ENCODE measurements around the gene TRAK1.

TRAK1 gene

DNA sequence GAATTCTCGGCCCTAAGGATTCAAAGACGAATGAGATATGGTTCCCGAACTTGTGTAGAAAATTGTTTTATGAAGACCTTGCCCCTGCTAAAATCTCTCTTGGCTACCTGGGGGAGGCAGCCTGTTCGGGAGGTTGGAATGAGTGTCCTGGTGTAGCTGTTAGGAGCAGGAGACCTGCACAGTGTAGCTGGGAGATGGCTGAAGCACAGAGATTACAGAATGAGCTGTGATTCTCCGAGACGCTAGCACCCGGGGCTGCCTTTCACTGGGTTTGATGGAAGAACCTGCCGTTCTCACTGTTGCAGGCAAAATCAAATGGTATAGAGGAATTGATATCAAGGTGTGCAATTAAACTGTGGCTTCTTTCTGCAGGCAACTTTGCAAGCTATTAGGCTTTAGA, 68.0 kb downstream of the TRAK1 start:
- no peak for DNase-seq

DNA sequence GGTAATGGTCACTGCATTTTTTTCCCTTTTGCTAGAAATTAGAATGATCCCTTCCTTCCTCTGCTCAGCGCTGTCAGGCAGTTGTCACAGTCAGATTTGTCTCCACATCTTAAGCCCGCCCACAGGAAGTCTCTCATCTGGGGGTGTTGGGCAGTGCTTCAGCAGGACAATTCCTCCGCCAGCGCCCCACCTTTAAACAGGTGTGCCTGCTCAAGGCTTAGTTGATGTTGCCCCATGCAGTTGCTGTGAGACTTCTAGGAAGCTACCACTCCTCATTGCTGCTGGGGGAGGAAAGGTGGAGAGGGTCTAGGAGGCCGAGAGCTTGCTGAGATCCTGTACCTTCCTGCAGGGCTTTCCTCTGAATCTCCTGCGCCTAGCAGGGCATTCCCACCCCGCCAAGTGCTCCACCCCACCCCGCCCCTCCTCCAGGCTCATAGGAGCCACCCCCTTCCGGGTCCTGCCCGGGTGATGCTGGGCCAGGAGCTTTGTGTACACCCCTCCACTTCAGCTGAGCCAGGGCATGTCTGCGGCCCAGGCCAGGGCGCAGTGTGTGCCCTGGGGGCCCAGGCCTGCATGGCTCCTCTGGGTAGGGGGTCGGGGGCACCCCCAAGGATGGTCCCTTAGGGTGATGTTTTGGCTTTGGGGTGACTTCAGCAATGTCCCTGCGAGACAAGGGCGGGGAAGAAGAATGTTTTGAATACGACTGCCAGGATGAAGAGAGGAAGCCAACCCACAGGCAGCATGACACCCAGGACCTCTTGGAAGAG, 68.7 kb downstream of the TRAK1 start:
- DNase-seq, result no peak

DNA sequence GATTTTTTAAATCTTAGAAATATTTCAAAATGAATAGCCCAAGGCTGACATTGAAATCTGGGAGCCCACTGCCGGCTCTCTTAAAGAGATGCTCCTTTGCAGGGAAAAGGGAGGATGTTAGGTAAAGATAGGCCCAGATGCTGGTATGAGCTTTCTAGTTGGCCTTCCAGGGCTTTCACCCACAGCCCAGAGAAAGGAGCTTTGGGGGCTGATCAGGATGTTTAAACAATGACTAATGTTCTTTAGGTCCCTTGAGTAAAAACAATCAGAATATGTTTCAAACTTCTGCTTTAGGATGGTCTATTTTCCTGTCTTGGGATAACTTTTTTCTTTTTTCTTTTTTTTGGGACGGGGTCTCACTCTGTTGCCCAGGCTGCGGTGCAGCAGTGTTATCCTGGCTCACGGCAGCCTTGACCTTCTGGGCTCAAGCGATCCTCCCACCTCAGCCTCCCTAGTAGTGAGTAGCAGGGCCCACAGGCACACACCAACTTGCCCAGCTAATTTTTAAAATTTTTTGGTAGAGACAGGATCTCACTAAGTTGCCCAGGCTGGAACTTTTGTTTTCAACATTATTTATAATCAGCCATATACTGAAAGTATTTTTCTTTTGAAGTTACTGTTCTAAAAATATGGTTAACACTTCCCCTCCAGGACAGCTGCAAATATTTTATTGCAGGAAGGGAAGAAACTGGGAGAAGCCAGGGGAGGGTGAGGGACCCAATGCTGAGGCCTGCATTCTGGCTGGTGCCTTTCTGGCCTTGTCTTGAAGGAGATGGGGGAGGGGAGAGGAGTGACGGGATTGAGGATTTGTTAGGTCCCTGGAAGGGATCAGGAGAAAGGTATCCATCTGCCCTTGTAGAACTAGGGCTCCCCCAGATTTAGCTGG, 70.1 kb downstream of the TRAK1 start:
- DNase-seq, result no peak

DNA sequence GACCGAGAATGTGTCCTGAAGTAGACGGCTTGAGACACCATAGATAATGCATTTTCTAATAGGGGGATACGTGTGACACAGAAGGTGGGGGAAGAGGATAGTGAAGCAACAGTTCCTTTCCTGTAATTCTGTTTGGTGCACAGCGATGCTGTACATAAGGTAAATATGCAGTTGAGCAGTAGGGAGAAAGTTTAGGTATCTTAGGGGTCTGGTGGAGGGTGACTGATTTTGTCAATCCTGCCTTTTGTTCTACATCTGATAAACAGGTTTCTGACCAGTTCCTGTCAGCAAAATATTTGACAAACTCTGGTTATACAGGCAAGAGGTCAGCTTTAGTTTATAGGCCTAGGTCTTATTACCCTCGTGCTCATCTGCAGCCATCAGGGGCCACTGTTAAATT, 71.3 kb downstream of the TRAK1 start:
- no peak for DNase-seq

DNA sequence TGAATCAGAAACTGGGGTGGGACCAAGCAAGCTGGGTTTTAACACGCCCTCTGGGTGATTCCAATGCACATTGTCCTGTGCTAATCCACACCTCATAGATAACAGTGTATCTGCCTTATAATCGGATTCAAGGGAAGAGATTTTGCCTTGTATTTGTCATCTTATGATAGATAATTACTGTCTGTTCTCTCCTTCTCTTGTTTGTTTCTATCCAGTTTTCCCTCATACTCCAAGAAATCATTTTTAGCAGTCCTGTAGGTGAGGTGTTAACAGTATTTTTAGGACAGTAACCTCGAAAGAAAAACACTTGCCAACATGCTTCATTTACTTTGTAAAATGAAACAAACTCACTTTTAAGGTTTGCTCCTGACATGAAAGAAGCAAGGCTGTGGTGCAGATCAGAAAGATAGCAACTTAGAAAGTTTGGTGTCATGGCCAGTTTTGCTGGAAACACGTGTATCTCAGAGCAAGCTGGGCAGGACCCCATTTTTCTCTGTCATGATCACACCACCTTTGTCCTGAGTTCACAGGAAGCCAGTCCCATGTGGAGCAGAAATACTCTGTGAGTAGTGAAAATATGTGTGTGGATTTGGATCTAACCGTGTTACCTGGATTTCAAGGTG, 72.6 kb downstream of the TRAK1 start:
- no peak for DNase-seq

DNA sequence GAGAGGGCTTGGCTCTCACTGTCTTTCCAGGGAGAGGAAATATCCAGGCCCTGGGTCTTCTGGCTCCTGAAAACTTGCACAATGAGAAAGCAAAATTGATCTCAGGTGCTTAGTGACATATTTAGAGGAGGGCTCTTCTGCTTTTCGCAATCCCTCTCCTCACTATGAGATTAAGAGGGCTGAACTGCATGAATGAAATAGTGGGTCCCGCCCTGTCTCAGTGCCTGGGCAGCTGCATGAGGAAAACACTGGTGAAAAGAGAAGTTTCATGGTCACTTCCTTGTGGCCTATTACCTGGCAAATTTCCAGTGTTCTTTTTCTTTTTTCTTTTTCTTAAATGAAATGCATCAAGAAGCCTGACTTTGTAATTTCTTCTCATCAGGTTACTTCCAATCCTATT, 73.5 kb downstream of the TRAK1 start:
- no peak for DNase-seq

DNA sequence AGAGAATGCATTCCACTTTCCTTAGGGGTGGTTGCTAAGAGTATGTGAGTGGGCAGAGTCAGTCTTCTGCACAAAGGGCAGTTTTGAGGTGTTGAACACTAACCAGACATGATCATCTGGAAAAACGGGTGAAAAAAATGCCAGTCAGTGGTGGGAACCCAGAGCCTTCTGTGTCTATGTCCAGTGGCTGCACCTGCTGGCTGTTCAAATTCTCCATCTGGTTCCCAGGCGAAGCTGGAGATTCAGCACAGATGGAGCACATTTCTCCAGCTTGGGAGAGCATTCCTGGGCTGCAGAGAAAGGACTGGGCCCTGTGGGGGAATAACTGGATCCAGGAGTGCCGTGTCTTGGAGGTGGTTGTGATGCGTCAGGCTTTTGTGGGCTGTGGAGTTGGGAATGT, 74.1 kb downstream of the TRAK1 start:
- DNase-seq, result no peak

DNA sequence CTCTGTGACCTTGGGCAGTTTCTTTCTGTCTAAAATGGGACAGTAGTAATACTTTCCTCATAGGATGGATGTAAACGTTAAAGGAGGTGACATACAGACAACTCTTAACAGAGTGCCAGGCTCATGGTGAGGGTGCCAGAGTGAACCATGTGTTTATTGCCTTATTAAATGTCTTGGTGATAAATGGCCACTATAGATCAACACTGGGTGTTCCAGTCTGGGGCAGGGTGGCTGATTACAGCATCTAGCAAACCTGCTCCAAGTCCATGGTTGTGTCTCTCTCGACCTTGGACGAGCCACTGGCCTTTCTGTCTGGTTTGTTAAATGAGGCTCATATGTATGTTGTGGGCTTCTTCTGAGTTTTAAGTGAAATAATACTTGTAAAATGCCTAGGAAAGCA, 75.1 kb downstream of the TRAK1 start:
- DNase-seq, result no peak

DNA sequence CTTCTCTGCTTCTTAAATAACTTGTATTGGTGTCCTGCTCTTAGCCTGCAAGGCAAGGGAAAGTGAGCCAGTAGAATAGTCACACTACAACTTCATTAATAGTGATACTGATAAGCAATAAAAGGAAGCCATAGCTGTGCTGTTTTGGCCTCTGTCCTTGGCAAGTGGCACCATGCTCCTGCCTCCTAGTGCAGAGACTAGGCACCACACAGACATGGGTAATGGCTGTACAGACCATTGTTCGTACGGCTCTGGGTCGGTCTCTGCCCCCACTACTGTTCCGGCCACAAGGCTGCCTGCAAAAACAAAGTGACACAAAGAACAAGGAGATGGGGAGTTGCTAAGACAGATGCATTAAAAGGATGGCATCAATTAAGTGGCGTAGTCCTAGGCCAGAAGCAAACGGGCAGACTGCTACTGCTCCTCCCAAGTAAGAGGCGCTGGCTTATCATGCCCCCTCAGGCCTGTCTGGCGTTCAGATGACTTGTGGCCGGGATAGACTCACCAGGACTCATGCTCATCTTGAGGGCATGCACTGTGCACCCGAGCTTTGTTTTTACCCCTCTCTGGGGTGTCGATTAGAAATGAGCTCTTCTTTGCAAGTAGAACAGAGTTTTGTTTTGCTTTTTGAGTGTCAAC, 75.6 kb downstream of the TRAK1 start:
- DNase-seq, result no peak

DNA sequence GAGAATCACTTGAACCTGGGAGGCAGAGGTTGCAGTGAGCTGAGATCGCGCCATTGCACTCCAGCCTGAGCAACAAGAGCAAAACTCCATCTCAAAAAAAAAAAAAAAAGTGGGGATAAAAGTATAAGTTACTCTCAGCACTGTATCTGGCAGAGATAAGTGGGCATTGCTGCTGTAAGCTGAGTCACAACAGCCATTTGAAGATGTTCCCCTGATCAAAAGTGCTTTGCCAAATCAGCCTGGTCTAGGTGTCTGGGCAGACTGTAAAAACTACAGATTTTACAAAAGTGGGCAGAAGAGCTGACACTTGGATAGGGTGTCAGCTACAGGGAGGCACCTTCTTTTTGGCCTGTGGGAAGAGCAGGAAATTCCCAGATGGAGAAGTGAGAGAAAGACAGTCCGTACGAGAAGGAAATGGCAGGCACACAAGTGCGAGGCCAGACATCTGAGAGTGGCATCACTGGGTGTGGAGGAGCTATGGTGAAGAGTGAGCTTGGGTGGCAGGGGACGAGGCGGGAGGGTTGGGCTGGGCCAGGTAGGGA, 78.5 kb downstream of the TRAK1 start:
- DNase-seq, result no peak

DNA sequence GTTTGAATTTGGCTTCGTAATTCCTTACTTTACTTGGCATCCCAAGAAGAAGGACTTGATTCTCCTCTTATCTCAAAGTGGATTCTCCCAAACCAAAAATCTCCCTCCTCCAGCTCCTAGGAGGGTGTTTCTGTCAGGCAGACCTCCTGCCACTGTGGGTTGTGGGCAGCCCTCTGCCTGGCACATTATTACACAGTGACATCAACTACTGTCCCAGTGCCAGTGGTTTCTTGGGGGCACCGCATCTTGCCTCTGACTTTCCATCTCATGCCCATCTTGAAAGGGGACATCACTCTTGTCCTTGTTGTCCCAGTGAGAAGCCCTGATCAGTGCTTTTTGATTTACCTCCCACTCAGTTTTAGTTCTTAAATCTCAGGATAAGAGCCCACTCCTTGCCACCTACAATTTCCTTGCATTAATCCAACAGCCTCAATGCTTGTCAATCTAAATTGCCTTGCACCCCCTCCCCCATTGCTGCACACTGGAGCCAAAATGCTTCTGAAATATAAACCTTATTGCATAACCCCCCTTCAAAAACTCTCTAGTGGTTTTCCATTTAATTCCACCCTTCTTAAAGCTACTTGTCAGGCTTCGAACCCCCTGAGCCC, 81.0 kb downstream of the TRAK1 start:
- DNase-seq, result no peak

DNA sequence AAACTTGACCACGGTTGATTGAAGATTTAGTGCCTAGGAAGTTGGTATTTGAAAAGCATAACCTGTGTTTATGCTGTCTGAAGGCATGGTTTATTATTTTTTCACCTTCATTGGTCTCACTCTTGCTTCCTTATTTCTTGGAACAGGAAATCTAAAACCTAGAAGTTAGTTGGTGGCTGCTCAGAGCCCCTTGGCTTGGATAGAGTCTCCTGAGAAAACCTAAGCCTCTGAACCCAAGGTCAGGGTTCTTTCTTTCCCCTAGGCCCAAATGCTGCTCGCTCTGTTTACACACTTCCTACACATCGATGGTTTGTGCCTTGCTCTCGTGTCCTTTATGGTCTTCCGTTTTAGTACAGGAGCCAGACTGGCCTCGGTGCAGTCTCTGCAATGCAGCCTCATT, 82.2 kb downstream of the TRAK1 start:
- DNase-seq, result no peak

DNA sequence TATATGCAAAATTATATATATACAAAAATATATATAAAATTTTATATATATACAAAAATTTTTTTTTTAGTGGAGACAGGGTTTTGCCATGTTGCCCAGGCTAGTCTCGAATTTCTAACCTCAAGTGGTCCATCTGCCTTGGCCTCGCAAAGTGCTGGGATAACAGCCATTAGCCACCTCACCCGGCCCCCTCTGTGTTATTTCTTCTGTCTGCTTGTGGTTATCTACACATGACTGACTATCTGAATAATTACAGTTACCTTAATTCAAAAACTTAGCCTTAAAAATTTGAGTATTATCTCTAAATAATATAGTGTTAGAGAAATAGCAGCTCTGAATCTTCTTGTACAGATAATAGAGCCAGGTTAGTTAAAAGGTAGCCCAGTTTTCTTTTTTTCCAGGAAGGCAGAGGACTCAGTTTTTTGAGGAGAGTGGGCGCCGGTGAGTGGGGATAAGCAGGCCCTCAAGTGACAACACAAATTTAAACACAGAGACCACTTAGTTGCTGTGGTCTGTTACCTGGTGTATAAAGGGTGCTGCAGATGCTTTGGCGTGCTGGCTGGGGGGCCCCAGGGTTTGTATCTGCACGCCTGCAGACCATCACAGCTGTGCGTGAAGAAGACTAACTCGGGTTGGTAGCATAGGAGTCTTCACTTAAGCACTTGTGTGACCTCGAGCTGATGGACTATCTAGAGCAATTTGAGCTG, 83.7 kb downstream of the TRAK1 start:
- no peak for DNase-seq

DNA sequence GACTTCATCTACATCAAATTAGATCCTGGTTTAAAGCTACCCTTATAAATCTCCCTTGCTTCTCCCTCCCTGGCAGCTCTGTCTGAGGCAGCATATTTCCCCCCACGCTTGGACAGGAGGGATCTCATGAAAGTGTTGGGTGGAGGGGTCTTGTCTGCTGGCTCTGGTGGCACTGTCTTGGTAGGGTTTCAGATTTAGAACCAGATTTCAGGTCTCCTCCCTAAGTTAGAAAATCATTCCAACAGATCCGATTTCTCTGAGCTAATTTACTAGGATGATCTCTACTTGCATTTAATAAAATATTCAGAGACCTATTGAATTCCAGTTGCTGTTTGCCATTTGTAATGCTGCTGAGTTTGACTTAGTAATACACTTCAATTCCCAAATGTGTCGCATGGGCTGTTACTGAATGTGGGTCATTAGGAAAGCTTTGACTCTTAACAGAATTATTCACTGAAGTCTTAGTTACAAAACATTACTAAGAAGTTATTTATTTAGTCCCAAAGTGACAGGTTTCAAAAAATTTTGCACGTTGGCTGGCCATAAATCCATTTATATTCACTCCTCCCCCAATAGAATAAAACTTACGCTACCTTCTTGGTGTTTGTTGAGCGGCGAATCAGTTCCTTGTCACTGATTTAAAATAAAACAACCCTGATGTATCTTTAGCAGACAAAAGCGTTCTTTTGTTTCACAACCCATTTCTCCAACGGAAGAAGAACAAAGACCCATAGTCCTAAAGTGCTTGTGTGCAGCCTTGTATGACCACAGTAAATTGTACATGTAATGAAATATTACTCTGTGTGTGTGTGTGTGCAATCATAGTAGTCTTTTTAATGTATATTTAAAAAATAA, 84.5 kb downstream of the TRAK1 start:
- DNase-seq, result no peak

DNA sequence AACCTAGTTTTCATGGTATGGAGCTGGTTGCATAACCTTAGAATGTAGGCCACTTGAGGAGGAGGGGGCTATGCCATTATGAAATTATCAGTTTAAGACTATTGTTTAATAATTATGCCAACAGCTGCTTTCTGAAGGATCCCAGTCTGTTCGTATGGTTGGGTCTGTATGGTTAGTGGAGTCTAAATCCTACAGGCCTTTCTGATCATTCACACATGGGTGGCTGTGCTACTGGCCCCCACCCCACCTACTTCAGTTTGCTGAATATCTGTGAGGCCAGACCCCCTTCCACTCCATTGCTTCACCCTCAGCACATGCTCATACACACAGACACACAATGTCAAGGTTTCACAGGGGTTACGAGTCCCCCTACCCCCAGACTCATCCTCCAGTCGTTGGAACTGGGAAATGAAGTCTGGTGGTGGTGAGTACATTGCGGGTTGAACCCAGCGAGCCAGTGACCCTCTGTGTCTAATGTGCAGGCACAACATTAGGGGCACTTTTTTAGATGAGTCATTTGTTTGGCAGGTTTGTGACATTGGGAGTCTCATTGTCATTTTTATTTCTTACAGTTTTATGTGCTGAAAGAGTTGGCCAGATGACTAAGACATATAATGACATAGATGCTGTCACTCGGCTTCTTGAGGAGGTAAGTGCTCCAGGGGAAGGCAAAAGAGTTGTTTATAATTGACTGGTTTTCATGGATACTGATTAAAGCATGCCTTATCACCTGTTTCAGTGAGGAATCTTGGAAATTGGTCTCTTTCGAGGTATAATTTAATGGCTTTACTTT, 85.3 kb downstream of the TRAK1 start:
- no peak for DNase-seq

DNA sequence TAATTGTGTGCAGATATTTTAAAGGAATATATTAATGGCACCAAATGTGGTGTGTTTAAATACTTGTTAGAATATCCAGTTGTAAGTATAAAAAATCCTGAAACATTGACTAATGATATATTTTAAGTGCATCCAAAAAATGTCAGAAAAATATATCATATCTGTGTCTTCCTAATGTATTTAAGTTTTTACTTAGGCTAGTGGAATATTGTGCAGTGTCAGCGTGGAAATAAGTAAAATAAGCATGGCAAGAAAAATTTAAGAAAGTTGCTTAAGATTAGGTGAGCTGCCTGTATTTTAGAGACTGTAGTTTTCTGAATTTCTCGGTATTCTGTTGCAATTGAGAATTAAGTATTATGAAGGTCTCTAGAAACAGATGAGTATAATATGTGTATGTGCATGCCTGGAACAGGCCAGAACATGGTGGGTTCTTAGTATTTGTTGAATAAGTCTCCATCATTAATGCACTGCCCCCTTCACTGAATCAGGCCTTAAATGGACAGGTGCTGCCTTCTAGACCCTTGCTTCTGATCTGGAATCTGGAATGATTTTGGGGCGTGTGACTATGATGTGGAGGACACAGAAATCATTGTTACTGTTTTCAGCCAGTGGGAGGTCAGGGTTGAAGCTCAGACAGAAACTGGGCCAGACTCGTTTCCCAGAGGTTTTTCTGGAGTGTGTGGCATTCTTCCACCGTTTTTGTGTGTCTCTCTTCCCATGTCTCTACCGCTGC, 86.1 kb downstream of the TRAK1 start:
- no peak for DNase-seq

DNA sequence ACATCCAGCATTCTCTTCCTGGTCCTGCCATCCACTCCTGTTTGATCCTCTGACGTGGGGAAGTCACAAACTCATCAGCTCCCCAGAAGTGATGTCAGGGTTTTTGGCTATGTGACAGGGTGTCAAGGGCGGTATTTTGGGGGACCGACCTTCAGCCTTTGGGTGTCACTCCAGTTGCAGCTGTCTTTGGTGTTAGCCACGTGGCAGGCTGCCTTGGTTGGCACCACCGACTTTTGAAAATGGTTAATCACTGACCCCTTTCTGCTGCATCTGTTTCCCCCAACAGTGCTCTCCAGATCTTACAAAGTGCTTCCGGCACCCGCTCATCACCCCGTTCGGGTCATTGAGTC, 86.6 kb downstream of the TRAK1 start:
- DNase-seq, result no peak

DNA sequence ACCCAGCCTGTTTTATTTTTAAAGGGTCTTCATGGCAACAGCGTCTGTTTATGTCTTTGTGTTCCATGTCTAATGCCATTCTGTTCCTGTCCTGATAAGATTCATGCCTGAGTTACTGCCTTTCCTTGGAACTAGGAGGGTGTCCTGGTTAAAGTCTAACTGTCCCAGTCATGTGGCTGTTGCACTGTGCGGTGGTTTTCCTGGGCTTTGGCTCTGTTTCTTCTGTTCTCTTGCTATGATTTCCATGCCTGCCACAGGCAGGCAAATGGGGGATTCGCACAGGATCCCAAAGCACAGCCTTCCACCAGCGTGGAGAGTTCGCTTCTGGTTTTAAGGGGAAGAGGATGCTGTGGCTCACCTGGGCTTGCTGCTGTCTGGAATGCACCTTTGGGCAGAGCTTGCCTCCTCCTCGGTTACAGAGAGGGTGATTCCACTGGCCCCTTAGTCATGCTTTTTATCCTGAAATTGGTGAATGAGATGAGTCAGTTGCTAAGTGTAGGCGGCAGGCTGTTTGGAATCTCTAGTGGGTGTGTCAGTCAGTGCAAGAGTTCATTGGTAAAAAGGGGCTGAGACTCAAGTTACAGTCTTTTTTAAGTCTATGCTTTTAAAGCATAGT, 88.1 kb downstream of the TRAK1 start:
- DNase-seq, result no peak

DNA sequence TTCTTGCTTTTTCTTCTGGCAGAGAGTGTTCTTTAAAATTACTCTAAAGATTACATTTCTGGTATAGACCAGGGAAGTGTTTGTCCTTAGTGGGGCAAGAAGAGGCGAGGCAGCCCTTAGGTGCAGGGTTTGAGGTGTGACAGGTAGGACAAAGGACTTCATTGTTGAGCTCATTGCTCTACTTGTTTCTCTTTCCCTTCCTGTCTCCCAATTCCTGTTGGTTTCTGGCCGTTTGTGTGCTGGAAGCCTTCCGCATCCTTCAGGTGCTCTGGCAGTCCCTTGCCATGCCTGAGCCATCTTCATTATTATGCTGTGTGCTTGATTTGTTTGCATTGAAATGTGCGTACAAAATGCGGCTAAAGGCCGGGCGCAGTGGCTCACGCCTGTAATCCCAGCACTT, 89.7 kb downstream of the TRAK1 start:
- no peak for DNase-seq
